Fibroblast of villous mesenchyme (primary cell): Measurements from ENCODE around the gene SNAI3. TPM values are rescaled to one million over a fixed set of nuclear protein-coding genes. Genes with fewer than 3 reads are reported as not detected.

Experiments used
- DNase-seq: peaks from one replicate; pipeline ENCODE4 v3.0.0-alpha.2; 2010; ENCODE audit warnings: low read depth
- H3K4me3 ChIP-seq: 2 replicates; pipeline ENCODE4 v1.5.1; 2011; ENCODE audit warnings: low read depth, mild to moderate bottlenecking, low read length
- CTCF ChIP-seq: IDR thresholded peaks from 2 replicates; pipeline ENCODE4 v1.5.1; 2012; ENCODE audit warnings: low read depth, mild to moderate bottlenecking, low read length; ENCODE audit not compliant: insufficient read depth
- total RNA-seq: library from RNA; depleted of rRNA; stranded (reverse); fragments of >200 nt; gene quantifications from 2 replicates; pipeline ENCODE4 v1.2.3, GENCODE V29; 2012

Gene SNAI3
- total RNA-seq, 1 donor: not detected

GRCh38 chr16:88631920-88632586 lies 54.3 kb downstream of the SNAI3 start:
- H3K4me3 ChIP-seq: no peak overlapping the region
- no peak for TF ChIP-seq CTCF
- DNase-seq: no peak

- TF ChIP-seq CTCF: no peak
- no peak for DNase-seq
- H3K4me3 ChIP-seq: no peak overlapping the region
These were observed 54.9 kb downstream of the SNAI3 start for GRCh38 chr16:88631384-88631783.

DNA sequence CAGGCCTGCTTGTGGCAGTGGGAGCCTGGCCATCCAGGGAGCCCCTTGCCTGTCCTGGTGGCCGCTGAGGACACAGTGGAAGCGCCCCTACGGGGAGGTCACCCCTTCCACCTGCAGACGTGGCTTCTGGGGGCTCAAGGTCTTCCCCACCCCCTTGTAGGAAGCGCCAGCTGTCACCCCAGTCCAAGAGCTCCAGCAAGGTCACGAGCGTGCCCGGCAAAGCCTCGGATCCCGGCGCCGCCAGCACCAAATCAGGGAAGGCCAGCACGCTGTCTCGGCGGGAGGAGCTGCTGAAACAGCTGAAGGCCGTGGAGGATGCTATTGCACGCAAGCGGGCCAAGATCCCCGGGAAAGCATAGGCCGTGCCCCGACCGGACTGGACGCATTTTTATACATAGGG lies 55.4 kb downstream of the SNAI3 start:
- no peak for TF ChIP-seq CTCF
- H3K4me3 ChIP-seq: no peak overlapping the region
- no peak for DNase-seq

DNA sequence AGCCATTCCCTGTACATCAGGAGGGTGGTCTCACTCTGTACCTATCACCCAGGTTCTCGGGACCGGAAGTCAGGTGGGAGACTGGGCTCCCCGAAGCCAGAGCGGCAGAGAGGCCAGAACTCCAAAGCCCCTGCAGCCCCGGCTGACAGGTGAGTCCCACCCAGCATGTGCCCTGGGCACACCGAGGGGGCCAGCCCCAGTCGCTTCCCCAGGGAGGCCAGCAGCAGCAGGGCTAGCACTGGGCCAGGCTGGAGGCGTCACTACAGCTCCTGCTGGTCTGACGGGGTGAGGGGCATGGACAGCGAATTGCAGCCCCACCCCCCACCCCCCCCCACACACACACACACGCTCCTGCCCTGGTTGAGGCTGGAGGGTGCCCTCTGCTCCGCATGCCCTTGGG lies 55.9 kb downstream of the SNAI3 start:
- no peak for TF ChIP-seq CTCF
- H3K4me3 ChIP-seq: no peak overlapping the region
- DNase-seq: no peak

GRCh38 chr16:88629835-88630234 lies 56.5 kb downstream of the SNAI3 start:
- H3K4me3 ChIP-seq: no peak overlapping the region
- no peak for TF ChIP-seq CTCF
- no peak for DNase-seq

GRCh38 chr16:88628512-88628974 lies 57.8 kb downstream of the SNAI3 start:
- peak; percentile 27 for DNase-seq
- no peak overlapping the region for H3K4me3 ChIP-seq
- peak; percentile 48 for TF ChIP-seq CTCF

Other genes starting within 250 kb of the SNAI3 start
- gene ZFPM1, start 233.2 kb downstream of the SNAI3 start, total RNA-seq: 2.6 TPM in 2 replicates
- gene ZC3H18, start 116.1 kb downstream of the SNAI3 start, total RNA-seq: 12.6 and 17.7 TPM in 2 replicates
- gene IL17C, start 47.9 kb downstream of the SNAI3 start, total RNA-seq: not detected in 2 replicates
- gene CYBA, start 35.5 kb downstream of the SNAI3 start, total RNA-seq: 152 and 167 TPM in 2 replicates
- 111 and 124 TPM in 2 replicates for gene MVD, start 23.4 kb downstream of the SNAI3 start, total RNA-seq
- 13.0 and 19.0 TPM in 2 replicates for gene RNF166, start 19.9 kb upstream of the SNAI3 start, total RNA-seq
- 19.4 and 25.1 TPM in 2 replicates for gene CTU2, start 20.0 kb upstream of the SNAI3 start, total RNA-seq
- 196 and 197 TPM in 2 replicates for gene PIEZO1, start 98.7 kb upstream of the SNAI3 start, total RNA-seq
- gene CDT1, start 117.3 kb upstream of the SNAI3 start, total RNA-seq: 7.8 and 12.6 TPM in 2 replicates
- 39.7 and 46.1 TPM in 2 replicates for gene APRT, start 125.4 kb upstream of the SNAI3 start, total RNA-seq
- 24.8 and 26.3 TPM in 2 replicates for gene GALNS, start 170.4 kb upstream of the SNAI3 start, total RNA-seq
- gene TRAPPC2L, start 170.6 kb upstream of the SNAI3 start, total RNA-seq: 34.5 and 49.6 TPM in 2 replicates
- not detected in 2 replicates for gene PABPN1L, start 180.2 kb upstream of the SNAI3 start, total RNA-seq